PC-3 (cell line): ENCODE results near the gene PKN1. TPM values are rescaled to one million over a fixed set of nuclear protein-coding genes. Genes with fewer than 3 reads are reported as not detected.

ENCODE experiments used
- ATAC-seq: fragments of 200-7000 bp; cut with Tn5 transposase; 2 replicates; pipeline ENCODE4 v1.9.1; 2020; ENCODE audit warnings: mild to moderate bottlenecking, moderate library complexity
- BruUV-seq: library from RNA; stranded (reverse); fragments of 400-500 nt; replicated peaks from 2 replicates; lab custom pipeline; 2021; lab: Mats Ljungman, UMichigan
- CTCF ChIA-PET: fragments of 300-600 bp; sonication (Branson Sonifier 250); formaldehyde crosslinking; loops from one replicate; lab custom pipeline; 2022; ENCODE audit warnings: antibody characterized with exemption; lab: Charles Lee
- POLR2A ChIA-PET: fragments of 300-600 bp; sonication (Branson Sonifier 250); formaldehyde crosslinking; loops from one replicate; lab custom pipeline; 2022; ENCODE audit warnings: antibody characterized with exemption; ENCODE audit not compliant: unreplicated experiment; lab: Charles Lee
- DNase-seq: peaks from one replicate; pipeline ENCODE4 v3.0.0-alpha.2; 2015
- H2AFZ ChIP-seq: fragments of 300-600 bp; sonication (generic); 2 replicates; pipeline ENCODE4 v1.6.0; 2016; ENCODE audit warnings: antibody characterized with exemption, low read length
- H3F3A ChIP-seq: fragments of 300-600 bp; sonication (generic); one replicate; pipeline ENCODE4 v1.6.0; 2017; ENCODE audit warnings: antibody characterized with exemption, low read length, control low read depth, mild to moderate bottlenecking; ENCODE audit not compliant: unreplicated experiment
- H3K27ac ChIP-seq: fragments of 300-600 bp; sonication (generic); 2 replicates; pipeline ENCODE4 v1.5.1; 2016; ENCODE audit warnings: mild to moderate bottlenecking, low read length
- H3K27me3 ChIP-seq: fragments of 300-600 bp; sonication (generic); 2 replicates; pipeline ENCODE4 v1.6.1; 2016; ENCODE audit warnings: low read length, mixed read lengths
- H3K36me3 ChIP-seq: fragments of 300-600 bp; sonication (generic); 2 replicates; pipeline ENCODE4 v1.6.1; 2016; ENCODE audit warnings: low read depth, mixed run types, low read length, mixed read lengths
- H3K4me1 ChIP-seq: fragments of 300-600 bp; sonication (generic); 2 replicates; pipeline ENCODE4 v1.5.1; 2016; ENCODE audit warnings: low read length; ENCODE audit not compliant: insufficient read depth
- H3K4me2 ChIP-seq: fragments of 300-600 bp; sonication (generic); 2 replicates; pipeline ENCODE4 v1.6.0; 2016; ENCODE audit warnings: low read length
- H3K4me3 ChIP-seq: fragments of 300-600 bp; sonication (generic); 2 replicates; pipeline ENCODE4 v1.5.1; 2016; ENCODE audit warnings: mild to moderate bottlenecking, low read length, mixed read lengths
- H3K79me2 ChIP-seq: fragments of 300-600 bp; sonication (generic); 2 replicates; pipeline ENCODE4 v1.6.1; 2017; ENCODE audit warnings: low read length, mixed read lengths
- H3K9ac ChIP-seq: fragments of 300-600 bp; sonication (generic); 2 replicates; pipeline ENCODE4 v1.6.0; 2016; ENCODE audit warnings: mild to moderate bottlenecking, low read length
- H3K9me2 ChIP-seq: fragments of 300-600 bp; sonication (generic); replicated peaks from 2 replicates; pipeline ENCODE4 v1.6.1; 2016; ENCODE audit warnings: mixed run types, low read length, mixed read lengths
- H3K9me3 ChIP-seq: fragments of 300-600 bp; sonication (generic); 2 replicates; pipeline ENCODE4 v1.6.1; 2016; ENCODE audit warnings: low read length, mixed read lengths
- H4K20me1 ChIP-seq: fragments of 300-600 bp; sonication (generic); 2 replicates; pipeline ENCODE4 v1.6.1; 2016; ENCODE audit warnings: low read length, mixed read lengths
- EZH2 ChIP-seq: fragments of 300-600 bp; sonication (generic); IDR thresholded peaks from one replicate; pipeline ENCODE4 v1.6.1; 2017; ENCODE audit warnings: antibody characterized with exemption, mild to moderate bottlenecking, low read length; ENCODE audit not compliant: unreplicated experiment
- EZH2phosphoT487 ChIP-seq: fragments of 300-600 bp; sonication (generic); IDR thresholded peaks from 2 replicates; pipeline ENCODE4 v1.6.1; 2018; ENCODE audit warnings: mild to moderate bottlenecking, antibody characterized with exemption, low read length, borderline replicate concordance
- intact Hi-C: fragments of 100-400 bp; cut with micrococcal nuclease; formaldehyde crosslinking; loops from 2 replicates; pipeline ENCODE4 v1.9.0; 2023
- total RNA-seq: library from RNA; depleted of rRNA; stranded (reverse); fragments of >200 nt; gene quantifications from 2 replicates; pipeline ENCODE4 v1.2.3, GENCODE V29; 2014
- TF ChIP-seq, protein P1 (sequence below): fragments of 300-600 bp; sonication (generic); conservative IDR thresholded peaks from 2 replicates; pipeline ENCODE4 v1.5.1; 2017; ENCODE audit warnings: antibody characterized with exemption, low read depth, mild to moderate bottlenecking, low read length

PKN1 gene
- total RNA-seq, 1 experiment from 2014 or later, result 186 TPM

DNA sequence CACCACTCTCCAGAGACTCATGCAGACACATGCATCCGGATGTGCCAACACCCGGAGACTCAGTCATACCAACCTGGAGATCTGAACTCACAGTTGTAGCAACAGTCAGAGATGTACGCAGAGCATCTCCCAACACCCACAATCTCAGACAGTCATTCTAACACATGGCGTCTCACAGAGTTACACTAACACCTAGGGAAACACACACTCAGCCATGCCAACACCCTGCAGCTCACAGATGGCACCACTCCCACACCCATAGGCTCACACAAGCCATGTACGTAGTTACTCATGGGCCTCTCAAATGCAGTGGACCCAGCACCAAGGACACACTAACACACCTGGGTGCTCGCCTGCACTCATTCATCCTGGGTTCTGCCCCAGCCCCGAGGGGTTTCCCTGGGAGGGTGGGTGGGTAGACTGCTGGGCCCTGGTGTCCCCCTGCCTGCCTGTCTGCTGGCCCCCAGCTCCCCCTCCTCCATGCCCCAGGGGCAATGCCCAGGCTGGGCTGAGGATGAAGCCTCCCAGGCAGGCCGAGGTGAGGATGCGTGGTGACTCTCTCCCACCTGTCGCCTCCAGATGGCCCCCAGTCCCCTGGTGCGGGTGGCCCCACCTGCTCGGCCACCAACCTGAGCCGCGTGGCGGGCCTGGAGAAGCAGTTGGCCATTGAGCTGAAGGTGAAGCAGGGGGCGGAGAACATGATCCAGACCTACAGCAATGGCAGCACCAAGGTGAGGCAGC, 10.0 kb downstream of the PKN1 start:
- H3K36me3 ChIP-seq, result peaks cover 38% of the 10 kb centered on the region
- no peak for DNase-seq
- H4K20me1 ChIP-seq, result no peaks in the 10 kb centered on the region
- POLR2A ChIA-PET, result no interaction called here
- H3K9ac ChIP-seq, result no peak overlapping the region
- no peaks in the 10 kb centered on the region for H3K9me3 ChIP-seq
- TF ChIP-seq EZH2phosphoT487, result no peak
- TF ChIP-seq, protein P1, sequence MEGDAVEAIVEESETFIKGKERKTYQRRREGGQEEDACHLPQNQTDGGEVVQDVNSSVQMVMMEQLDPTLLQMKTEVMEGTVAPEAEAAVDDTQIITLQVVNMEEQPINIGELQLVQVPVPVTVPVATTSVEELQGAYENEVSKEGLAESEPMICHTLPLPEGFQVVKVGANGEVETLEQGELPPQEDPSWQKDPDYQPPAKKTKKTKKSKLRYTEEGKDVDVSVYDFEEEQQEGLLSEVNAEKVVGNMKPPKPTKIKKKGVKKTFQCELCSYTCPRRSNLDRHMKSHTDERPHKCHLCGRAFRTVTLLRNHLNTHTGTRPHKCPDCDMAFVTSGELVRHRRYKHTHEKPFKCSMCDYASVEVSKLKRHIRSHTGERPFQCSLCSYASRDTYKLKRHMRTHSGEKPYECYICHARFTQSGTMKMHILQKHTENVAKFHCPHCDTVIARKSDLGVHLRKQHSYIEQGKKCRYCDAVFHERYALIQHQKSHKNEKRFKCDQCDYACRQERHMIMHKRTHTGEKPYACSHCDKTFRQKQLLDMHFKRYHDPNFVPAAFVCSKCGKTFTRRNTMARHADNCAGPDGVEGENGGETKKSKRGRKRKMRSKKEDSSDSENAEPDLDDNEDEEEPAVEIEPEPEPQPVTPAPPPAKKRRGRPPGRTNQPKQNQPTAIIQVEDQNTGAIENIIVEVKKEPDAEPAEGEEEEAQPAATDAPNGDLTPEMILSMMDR, result no peak
- no peak for TF ChIP-seq EZH2
- peaks cover 21% of the 10 kb centered on the region for H3K79me2 ChIP-seq
- H3K27ac ChIP-seq, result no peak overlapping the region
- H3K4me2 ChIP-seq, result no peak overlapping the region
- CTCF ChIA-PET, result no interaction called here
- BruUV-seq, result no TSS peak
- ATAC-seq, result no peak
- no peak overlapping the region for H3K4me3 ChIP-seq
- H3F3A ChIP-seq, result no peaks in the 10 kb centered on the region
- no peaks in the 10 kb centered on the region for H3K9me2 ChIP-seq
- intact Hi-C loops, result no loop called here
- H3K27me3 ChIP-seq, result no peaks in the 10 kb centered on the region
- H2AFZ ChIP-seq, result no peak overlapping the region
- no peaks in the 10 kb centered on the region for H3K4me1 ChIP-seq

DNA sequence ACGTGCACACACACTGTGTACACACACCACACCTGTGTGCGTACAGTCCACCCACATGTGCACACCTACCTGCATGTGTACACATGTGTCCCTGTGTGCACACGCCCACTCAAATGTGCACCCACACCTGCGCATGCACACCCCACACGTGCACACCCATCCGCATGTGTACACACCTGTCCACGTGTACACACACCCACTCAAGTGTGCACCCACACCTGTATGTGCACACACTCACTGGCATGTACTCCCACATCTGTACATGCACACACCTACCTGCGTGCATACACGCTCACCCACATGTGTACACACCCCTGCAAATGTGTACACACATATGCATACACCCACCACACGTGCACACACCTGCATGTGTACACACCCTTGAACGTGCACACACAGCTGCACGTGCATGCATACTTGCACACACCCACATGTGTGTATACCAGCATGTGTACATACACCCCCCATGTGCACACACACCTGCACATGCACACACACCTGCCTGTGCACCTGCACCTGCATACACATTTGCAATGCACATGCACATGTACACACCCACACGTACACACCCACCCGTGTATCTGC, 10.6 kb downstream of the PKN1 start:
- Histone ChIP-seq H3K9ac (no peak overlapping the region), H3K27me3 (no peaks in the 10 kb centered on the region), H3K4me2 (no peak overlapping the region), H3K79me2 (peaks cover 15% of the 10 kb centered on the region), H2AFZ (no peak overlapping the region), H3K36me3 (peaks cover 44% of the 10 kb centered on the region), H3F3A (no peaks in the 10 kb centered on the region), H4K20me1 (no peaks in the 10 kb centered on the region), H3K9me2 (no peaks in the 10 kb centered on the region), H3K4me3 (no peak overlapping the region), H3K27ac (no peak overlapping the region), H3K4me1 (no peaks in the 10 kb centered on the region), H3K9me3 (no peaks in the 10 kb centered on the region)
- BruUV-seq, result no TSS peak
- ChIA-PET POLR2A (no interaction called here), CTCF (no interaction called here)
- no peak for DNase-seq
- ATAC-seq, result no peak
- TF ChIP-seq, protein P1, result no peak
- TF ChIP-seq EZH2 (no peak), EZH2phosphoT487 (no peak)
- intact Hi-C loops, result no loop called here
